Adrenal gland (tissue), 5 donors: ENCODE data around the gene ZNF836.

ENCODE experiments used
- CTCF ChIP-seq, 6 experiments: fragments of 450-650 bp in 4 of 6; fragments of 200-600 bp in 2 of 6; sonication (generic) in 1 of 6; IDR thresholded peaks; 1 replicate in 5 of 6; 2 replicates in 1 of 6; pipeline versions ENCODE4 v1.5.1 to v1.8.0; 2016 to 2021; ENCODE audit warnings: antibody characterized with exemption in 6 of 6, mild to moderate bottlenecking in 2 of 6, moderate library complexity in 1 of 6
- POLR2A ChIP-seq, 2 donors: fragments of 450-650 bp; IDR thresholded peaks; one replicate each; pipeline ENCODE4 v1.6.1; 2017; ENCODE audit warnings: antibody characterized with exemption in 2 of 2, mild to moderate bottlenecking in 2 of 2, moderate library complexity in 1 of 2
- donor health status: DM: no; HTN: no; CAD: no.

GRCh38 chr19:52191389-52191788 is 20.0 kb upstream of the ZNF836 start:
- TF ChIP-seq CTCF (IDR thresholded peaks at IDR 0.05), result no peak
- no peak for TF ChIP-seq POLR2A (IDR thresholded peaks at IDR 0.05)
